Ishikawa (cell line): ENCODE data around the gene RNF125.

Experiments
- EP300 ChIP-seq: IDR thresholded peaks from 2 replicates; pipeline ENCODE4 v1.6.1; 2012; ENCODE audit warnings: borderline replicate concordance
- MAX ChIP-seq: IDR thresholded peaks from 2 replicates; pipeline ENCODE4 v1.6.1; 2012
- RAD21 ChIP-seq: IDR thresholded peaks from 2 replicates; pipeline ENCODE4 v1.6.1; 2012; ENCODE audit warnings: low read depth
- REST ChIP-seq: IDR thresholded peaks from 2 replicates; pipeline ENCODE4 v1.6.1; 2012; ENCODE audit warnings: low read depth, mild to moderate bottlenecking
- TEAD4 ChIP-seq: IDR thresholded peaks from 2 replicates; pipeline ENCODE4 v1.6.1; 2012

- no peak for TF ChIP-seq RAD21
- TF ChIP-seq MAX: no peak
- TF ChIP-seq REST: no peak
- no peak for TF ChIP-seq TEAD4
- no peak for TF ChIP-seq EP300
Measured at GRCh38 chr18:32057624-32058165, 39.1 kb downstream of the RNF125 start.
